ENCODE measurements around the gene MIP.
"Not testable (repeated sequence)": the region's sequence is repeated elsewhere in the genome, so short reads cannot be mapped to it uniquely, and the experiment has no call there.

Gene MIP

GRCh38 chr12:56414401-56414800 is 40.1 kb downstream of the MIP start:
- TF ChIP-seq CTCF (conservative IDR thresholded peaks at IDR 0.05; ENCODE audit: low read depth, low read length): no peak
- no peak overlapping the region for H3K4me3 ChIP-seq (ENCODE audit: low read depth, low read length)
- no peak for DNase-seq (ENCODE audit: low read depth)

- H3K4me3 ChIP-seq (ENCODE audit: low read depth, low read length): no peak overlapping the region
- DNase-seq (ENCODE audit: low read depth): no peak
- no peak for TF ChIP-seq CTCF (conservative IDR thresholded peaks at IDR 0.05; ENCODE audit: low read depth, low read length)
Measured at GRCh38 chr12:56413392-56413791, 41.1 kb downstream of the MIP start.

GRCh38 chr12:56411781-56412639 is 42.4 kb downstream of the MIP start:
- peak; percentile 4 for DNase-seq (ENCODE audit: low read depth)
- H3K4me3 ChIP-seq (ENCODE audit: low read depth, low read length): no peak overlapping the region
- no peak for TF ChIP-seq CTCF (conservative IDR thresholded peaks at IDR 0.05; ENCODE audit: low read depth, low read length)

GRCh38 chr12:56410768-56411167 is 43.7 kb downstream of the MIP start:
- TF ChIP-seq CTCF (conservative IDR thresholded peaks at IDR 0.05; ENCODE audit: low read depth, low read length): no peak
- no peak overlapping the region for H3K4me3 ChIP-seq (ENCODE audit: low read depth, low read length)
- no peak for DNase-seq (ENCODE audit: low read depth)

- no peak for TF ChIP-seq CTCF (conservative IDR thresholded peaks at IDR 0.05; ENCODE audit: low read depth, low read length)
- no peak overlapping the region for H3K4me3 ChIP-seq (ENCODE audit: low read depth, low read length)
- DNase-seq (ENCODE audit: low read depth): no peak
Measured at GRCh38 chr12:56408799-56409417, 45.5 kb downstream of the MIP start.

GRCh38 chr12:56404227-56404626 is 50.2 kb downstream of the MIP start:
- H3K4me3 ChIP-seq (ENCODE audit: low read depth, low read length); DNase-seq (ENCODE audit: low read depth): not testable (repeated sequence)

- not testable (repeated sequence) for DNase-seq (ENCODE audit: low read depth); H3K4me3 ChIP-seq (ENCODE audit: low read depth, low read length)
Measured at GRCh38 chr12:56401612-56402011, 52.8 kb downstream of the MIP start.

GRCh38 chr12:56401125-56401524 is 53.3 kb downstream of the MIP start:
- H3K4me3 ChIP-seq (ENCODE audit: low read depth, low read length); DNase-seq (ENCODE audit: low read depth): not testable (repeated sequence)
